Keratinocyte (primary cell): ENCODE results near the gene DGKI. TPM values are rescaled to one million over a fixed set of nuclear protein-coding genes. Genes with fewer than 3 reads are reported as not detected.

Source experiments
- DNase-seq: peaks from one replicate; pipeline ENCODE4 v3.0.0-alpha.2; 2011; ENCODE audit warnings: low read depth, missing footprints, low spot score
- FAIRE-seq: peaks from 2 replicates; lab custom pipeline; 2011; peaks lifted over from hg19 to GRCh38; lab: Jason Lieb, UNC
- H2AFZ ChIP-seq: 2 replicates; pipeline ENCODE4 v1.6.0; 2012; ENCODE audit warnings: low read length, control low read depth, inconsistent platforms; ENCODE audit not compliant: control insufficient read depth
- H3K27ac ChIP-seq: 2 replicates; pipeline ENCODE4 v1.5.1; 2011; ENCODE audit warnings: low read length; ENCODE audit not compliant: control insufficient read depth, insufficient read depth
- H3K27me3 ChIP-seq: 3 replicates; pipeline ENCODE4 v1.6.0; 2011; ENCODE audit warnings: low read length; ENCODE audit not compliant: control insufficient read depth, insufficient read depth; ENCODE audit errors: extremely low read depth
- H3K36me3 ChIP-seq, 2 experiments: 2 replicates in 1 of 2; 3 replicates in 1 of 2; pipeline ENCODE4 v1.5.1; 2011; ENCODE audit warnings: low read length in 2 of 2, mild to moderate bottlenecking in 1 of 2; ENCODE audit not compliant: control insufficient read depth in 2 of 2, insufficient read depth in 2 of 2; ENCODE audit errors: extremely low read depth in 1 of 2
- H3K4me1 ChIP-seq: 3 replicates; pipeline ENCODE4 v1.5.1; 2011; ENCODE audit warnings: low read length; ENCODE audit not compliant: control insufficient read depth, insufficient read depth; ENCODE audit errors: extremely low read depth
- H3K4me2 ChIP-seq: 3 replicates; pipeline ENCODE4 v1.6.0; 2011; ENCODE audit warnings: low read depth, low read length; ENCODE audit not compliant: control insufficient read depth, insufficient read depth; ENCODE audit errors: extremely low read depth
- H3K4me3 ChIP-seq, 3 experiments: fragments of 200-600 bp in 1 of 3; sonication (generic) in 1 of 3; 2 replicates in 2 of 3; 3 replicates in 1 of 3; pipeline ENCODE4 v1.5.1; 2011 to 2016; ENCODE audit warnings: low read length in 3 of 3, mild to moderate bottlenecking in 3 of 3, control low read depth in 2 of 3, inconsistent platforms in 1 of 3, low read depth in 1 of 3, mixed read lengths in 1 of 3, mixed run types in 1 of 3, moderate library complexity in 1 of 3; ENCODE audit not compliant: control insufficient read depth in 2 of 3, insufficient read depth in 2 of 3; ENCODE audit errors: extremely low read depth in 1 of 3
- H3K79me2 ChIP-seq: 2 replicates; pipeline ENCODE4 v1.6.0; 2012; ENCODE audit warnings: low read length; ENCODE audit not compliant: control insufficient read depth, insufficient read depth
- H3K9ac ChIP-seq: 3 replicates; pipeline ENCODE4 v1.6.0; 2011; ENCODE audit warnings: low read length; ENCODE audit not compliant: control insufficient read depth, insufficient read depth; ENCODE audit errors: extremely low read depth
- H3K9me1 ChIP-seq: 3 replicates; pipeline ENCODE4 v1.6.0; 2011; ENCODE audit warnings: low read length; ENCODE audit not compliant: control insufficient read depth, insufficient read depth; ENCODE audit errors: extremely low read depth
- H3K9me3 ChIP-seq: 2 replicates; pipeline ENCODE4 v1.5.1; 2012; ENCODE audit warnings: low read depth, low read length; ENCODE audit not compliant: control insufficient read depth
- H4K20me1 ChIP-seq: 3 replicates; pipeline ENCODE4 v1.6.0; 2011; ENCODE audit warnings: low read length; ENCODE audit not compliant: control insufficient read depth, insufficient read depth; ENCODE audit errors: extremely low read depth
- CTCF ChIP-seq, 3 experiments: IDR thresholded peaks in 1 of 3; conservative IDR thresholded peaks in 1 of 3; optimal IDR thresholded peaks in 1 of 3; 2 replicates in 2 of 3; 3 replicates in 1 of 3; pipeline versions ENCODE3 to v1.5.1; 2011; ENCODE audit warnings: low read length in 3 of 3, mild to moderate bottlenecking in 3 of 3, moderate library complexity in 2 of 3, control low read depth in 1 of 3, inconsistent platforms in 1 of 3; ENCODE audit not compliant: insufficient read depth in 2 of 3; ENCODE audit errors: extremely low read depth in 1 of 3
- EZH2 ChIP-seq: IDR thresholded peaks from one replicate; pipeline ENCODE4 v1.6.1; 2012; ENCODE audit warnings: inconsistent platforms, mild to moderate bottlenecking, low read length, moderate library complexity
- dilution Hi-C: fragments of 300-500 bp; cut with MboI; formaldehyde crosslinking; loops from one replicate; pipeline ENCODE4 v1.7.0; 2020; ENCODE audit warnings: low sequenced_read_pairs; ENCODE audit not compliant: extremely low pct_ligation_motif_present
- polyA plus RNA-seq, 5 experiments: library from polyadenylated mRNA; depleted of rRNA in 3 of 5; stranded (reverse) in 3 of 5; stranded (forward) in 1 of 5; unstranded in 1 of 5; fragments of >200 nt; gene quantifications; 1 replicate in 1 of 5; 2 replicates in 3 of 5; 3 replicates in 1 of 5; pipeline versions ENCODE4 v1.2.1 to v1.2.3, GENCODE V29; 2011 to 2012; ENCODE audit warnings: missing spikeins in 2 of 5, low read depth in 1 of 5, low replicate concordance in 1 of 5

DGKI gene
- polyA plus RNA-seq, 1 donor (not counting 4 experiments of a cell fraction or from before 2014, with no cell fraction given) = 0.14 TPM

- no peak overlapping the region for H3K4me3 ChIP-seq
- dilution Hi-C loops = no loop called here
- no peak overlapping the region for H2AFZ ChIP-seq
These were observed 315.1 kb downstream of the DGKI start for GRCh38 chr7:137531671-137532070.

GRCh38 chr7:137527634-137528033 is 319.1 kb downstream of the DGKI start:
- Histone ChIP-seq H3K9me1 (no peaks in the 10 kb centered on the region), H3K4me3 (no peak overlapping the region), H3K9ac (no peak overlapping the region), H3K36me3 (no peaks in the 10 kb centered on the region), H3K4me1 (no peaks in the 10 kb centered on the region), H3K27me3 (no peaks in the 10 kb centered on the region), H2AFZ (no peak overlapping the region), H4K20me1 (no peaks in the 10 kb centered on the region), H3K79me2 (no peaks in the 10 kb centered on the region), H3K27ac (no peak overlapping the region), H3K9me3 (no peaks in the 10 kb centered on the region), H3K4me2 (no peak overlapping the region)
- no peak for TF ChIP-seq CTCF (optimal IDR thresholded peaks at IDR 0.05 in 1 of 3, IDR thresholded peaks at IDR 0.05 in 1 of 3, conservative IDR thresholded peaks at IDR 0.05 in 1 of 3; ENCODE audit: extremely low read depth in 1 of 3, insufficient read depth in 2 of 3, low read length in 3 of 3)
- no peak for TF ChIP-seq EZH2
- dilution Hi-C loops = no loop called here
- FAIRE-seq = no peak
- no peak for DNase-seq

More at GRCh38 chr7:137531671-137532070, 315.1 kb downstream of the DGKI start:
- Histone ChIP-seq H3K9me1 (no peaks in the 10 kb centered on the region), H3K79me2 (no peaks in the 10 kb centered on the region), H3K9me3 (no peaks in the 10 kb centered on the region), H3K36me3 (no peaks in the 10 kb centered on the region), H3K27ac (no peak overlapping the region), H3K4me1 (no peaks in the 10 kb centered on the region), H3K27me3 (no peaks in the 10 kb centered on the region), H4K20me1 (no peaks in the 10 kb centered on the region), H3K9ac (no peak overlapping the region), H3K4me2 (no peak overlapping the region)
- FAIRE-seq = no peak
- TF ChIP-seq CTCF (optimal IDR thresholded peaks at IDR 0.05 in 1 of 3, IDR thresholded peaks at IDR 0.05 in 1 of 3, conservative IDR thresholded peaks at IDR 0.05 in 1 of 3; ENCODE audit: extremely low read depth in 1 of 3, insufficient read depth in 2 of 3, low read length in 3 of 3) (no peak), EZH2 (no peak)
- no peak for DNase-seq
